GM12872 (cell line): Measurements from ENCODE around the gene MKX.

Experiments used
- TF ChIP-seq, protein P1 (sequence below): IDR thresholded peaks from 3 replicates; pipeline ENCODE4 v1.5.1; 2011; ENCODE audit warnings: low read depth, mild to moderate bottlenecking, low read length, moderate library complexity; ENCODE audit not compliant: insufficient read depth

MKX gene

DNA sequence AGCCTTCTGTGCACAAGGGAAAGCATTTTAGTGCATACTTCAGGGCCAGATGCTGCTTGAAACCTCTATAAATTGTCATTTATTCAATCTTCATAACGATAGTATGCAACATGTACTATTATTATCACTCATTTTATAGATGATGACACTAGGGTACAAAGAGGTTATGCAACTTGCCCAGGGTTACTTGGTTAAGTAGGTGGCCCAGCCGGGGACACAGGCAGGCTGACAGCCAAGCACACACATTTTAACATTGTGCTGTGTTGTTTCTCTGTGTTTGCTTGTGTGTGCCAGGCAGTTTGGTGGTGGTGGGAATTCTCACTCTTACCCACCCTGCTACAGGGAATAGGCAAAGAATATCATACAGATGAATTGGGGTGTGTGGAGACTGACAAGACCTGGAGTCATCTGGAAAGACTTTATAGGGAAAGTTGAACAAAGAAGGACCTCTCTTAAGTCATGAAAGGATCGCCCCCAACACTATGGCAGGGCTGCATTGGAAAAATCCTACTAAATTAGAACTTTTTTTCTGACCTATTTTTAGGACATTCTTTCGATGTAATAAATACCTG, 98.9 kb downstream of the MKX start:
- TF ChIP-seq, protein P1, sequence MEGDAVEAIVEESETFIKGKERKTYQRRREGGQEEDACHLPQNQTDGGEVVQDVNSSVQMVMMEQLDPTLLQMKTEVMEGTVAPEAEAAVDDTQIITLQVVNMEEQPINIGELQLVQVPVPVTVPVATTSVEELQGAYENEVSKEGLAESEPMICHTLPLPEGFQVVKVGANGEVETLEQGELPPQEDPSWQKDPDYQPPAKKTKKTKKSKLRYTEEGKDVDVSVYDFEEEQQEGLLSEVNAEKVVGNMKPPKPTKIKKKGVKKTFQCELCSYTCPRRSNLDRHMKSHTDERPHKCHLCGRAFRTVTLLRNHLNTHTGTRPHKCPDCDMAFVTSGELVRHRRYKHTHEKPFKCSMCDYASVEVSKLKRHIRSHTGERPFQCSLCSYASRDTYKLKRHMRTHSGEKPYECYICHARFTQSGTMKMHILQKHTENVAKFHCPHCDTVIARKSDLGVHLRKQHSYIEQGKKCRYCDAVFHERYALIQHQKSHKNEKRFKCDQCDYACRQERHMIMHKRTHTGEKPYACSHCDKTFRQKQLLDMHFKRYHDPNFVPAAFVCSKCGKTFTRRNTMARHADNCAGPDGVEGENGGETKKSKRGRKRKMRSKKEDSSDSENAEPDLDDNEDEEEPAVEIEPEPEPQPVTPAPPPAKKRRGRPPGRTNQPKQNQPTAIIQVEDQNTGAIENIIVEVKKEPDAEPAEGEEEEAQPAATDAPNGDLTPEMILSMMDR: no peak

GRCh38 chr10:27646194-27646593, 99.4 kb downstream of the MKX start:
- TF ChIP-seq, protein P1: no peak

DNA sequence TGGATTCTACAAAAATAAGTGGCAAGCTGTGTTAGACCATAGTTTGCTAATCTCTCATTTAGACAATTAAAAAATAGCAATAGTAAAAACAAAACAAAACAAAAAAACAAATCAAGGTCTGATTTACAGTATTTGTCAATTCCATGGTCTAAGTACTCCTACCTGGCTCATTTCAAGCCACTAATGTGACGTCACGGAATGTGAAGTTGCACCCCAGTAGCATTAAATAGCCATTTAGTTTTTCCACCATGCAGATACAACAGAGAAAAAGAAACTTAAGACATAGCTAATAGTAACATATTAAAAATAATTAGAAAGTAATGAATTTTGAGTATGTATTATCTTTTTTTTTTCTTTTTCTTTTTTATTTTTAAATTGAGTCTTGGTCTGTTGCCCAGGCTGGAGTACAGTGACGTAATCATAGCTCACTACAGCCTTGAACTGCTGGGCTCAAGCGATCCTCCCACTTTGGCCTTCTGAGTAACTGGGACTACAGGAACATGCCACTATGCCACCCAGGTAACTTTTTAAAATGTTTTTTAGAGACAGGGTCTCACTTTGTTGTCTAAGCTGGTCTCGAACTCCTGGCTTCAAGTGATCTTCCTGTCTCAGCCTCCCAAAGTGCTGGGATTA, 101.2 kb downstream of the MKX start:
- TF ChIP-seq, protein P1: no peak

GRCh38 chr10:27643301-27643700, 102.3 kb downstream of the MKX start:
- TF ChIP-seq, protein P1: no peak

GRCh38 chr10:27642023-27642589, 103.5 kb downstream of the MKX start:
- TF ChIP-seq, protein P1: no peak

DNA sequence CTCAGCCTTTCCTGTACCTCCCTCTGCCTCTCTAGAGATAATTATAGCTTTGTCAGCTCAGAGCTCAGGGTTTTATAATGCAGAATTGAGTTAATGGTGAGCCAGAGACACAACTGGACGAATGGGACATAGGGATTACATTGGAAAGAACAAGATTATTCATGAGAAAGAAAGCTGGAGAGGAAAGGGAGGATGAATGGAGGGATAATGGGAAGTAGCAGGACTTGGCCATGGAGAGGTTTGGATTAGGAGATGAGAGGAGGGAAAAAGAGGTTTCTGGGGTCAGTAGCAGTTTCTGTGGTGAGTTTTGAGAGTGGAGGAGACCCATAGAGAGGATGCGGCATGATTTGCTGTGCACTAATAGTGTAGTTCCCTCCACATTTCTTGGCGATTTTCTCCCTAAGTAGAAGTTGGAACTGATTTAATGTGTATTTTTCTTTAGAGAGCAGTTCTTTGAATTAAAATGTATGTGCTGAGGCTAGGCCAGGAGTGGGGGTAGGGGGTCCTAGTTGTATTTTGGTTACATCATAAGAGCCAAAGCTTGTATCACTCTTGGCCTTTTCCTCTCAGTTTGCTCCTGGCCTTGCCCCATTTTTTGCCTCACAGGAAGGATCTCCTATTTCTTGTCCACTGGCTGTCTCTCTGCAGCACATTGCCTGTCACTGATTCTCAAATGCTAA, 107.4 kb downstream of the MKX start:
- TF ChIP-seq, protein P1: no peak

- TF ChIP-seq, protein P1: no peak
Measured at GRCh38 chr10:27637601-27638000, 108.0 kb downstream of the MKX start.
